T-cell (primary cell): Measurements from ENCODE around the gene VSIG10. TPM values are rescaled to one million over a fixed set of nuclear protein-coding genes. Genes with fewer than 3 reads are reported as not detected.

Experiments used
- ATAC-seq, 4 experiments: fragments of 200-7000 bp in 3 of 4; fragments of 150-1000 bp in 1 of 4; cut with Tn5 transposase; replicated peaks in 1 of 4; 1 replicate in 3 of 4; 2 replicates in 1 of 4; pipeline ENCODE4 v1.10.0; 2021; ENCODE audit warnings: moderate library complexity in 3 of 4, mild to moderate bottlenecking in 2 of 4, moderate number of reproducible peaks in 1 of 4
- CTCF ChIA-PET, 2 donors: fragments of 300-600 bp; sonication (Branson Sonifier 250); formaldehyde crosslinking; loops; one replicate each; lab custom pipeline; 2022; ENCODE audit warnings: antibody characterized with exemption in 2 of 2; lab: Charles Lee
- POLR2A ChIA-PET, 2 donors: fragments of 300-600 bp; sonication (Branson Sonifier 250); formaldehyde crosslinking; loops; one replicate each; lab custom pipeline; 2022; ENCODE audit warnings: antibody characterized with exemption in 2 of 2; lab: Charles Lee
- DNase-seq, 35 experiments: peaks; one replicate each; pipeline versions ENCODE4 v3.0.0 to v3.0.0-alpha.2; 2013 to 2023
- H3K27ac ChIP-seq: one replicate; pipeline ENCODE4 v1.5.1; 2013; ENCODE audit warnings: low read length
- H3K27me3 ChIP-seq, 2 experiments: replicated peaks in 1 of 2; 1 replicate in 1 of 2; 2 replicates in 1 of 2; pipeline versions ENCODE4 v1.6.1 to v1.7.0; 2013; ENCODE audit warnings: low read length in 1 of 2, mixed read lengths in 1 of 2; ENCODE audit not compliant: control insufficient read depth in 2 of 2, insufficient read depth in 2 of 2; ENCODE audit errors: extremely low read depth in 1 of 2
- H3K36me3 ChIP-seq, 2 donors: 1 replicate in 1 of 2; 2 replicates in 1 of 2; pipeline versions ENCODE4 v1.6.1 to v1.7.0; 2013; ENCODE audit warnings: low read length in 1 of 2; ENCODE audit not compliant: control insufficient read depth in 2 of 2, insufficient read depth in 1 of 2; ENCODE audit errors: extremely low read depth in 1 of 2
- H3K4me1 ChIP-seq, 2 experiments: 1 replicate in 1 of 2; 2 replicates in 1 of 2; pipeline versions ENCODE4 v1.6.1 to v1.7.0; 2013; ENCODE audit warnings: low read length in 2 of 2, mixed read lengths in 1 of 2; ENCODE audit not compliant: insufficient read depth in 2 of 2, control insufficient read depth in 1 of 2; ENCODE audit errors: extremely low read depth in 1 of 2
- H3K4me3 ChIP-seq, 2 donors: 1 replicate in 1 of 2; 2 replicates in 1 of 2; pipeline versions ENCODE4 v1.5.1 to v1.7.0; 2013; ENCODE audit warnings: mild to moderate bottlenecking in 2 of 2, low read length in 1 of 2, moderate library complexity in 1 of 2; ENCODE audit not compliant: control insufficient read depth in 1 of 2; ENCODE audit errors: extremely low read depth in 1 of 2
- H3K9me3 ChIP-seq: 2 replicates; pipeline ENCODE4 v1.7.0; 2013
- H3K27ac Mint-ChIP-seq, 2 donors: one replicate each; pipeline ENCODE4 v1.8.0; 2020 to 2021; ENCODE audit warnings: mild to moderate bottlenecking in 2 of 2, mixed read lengths in 2 of 2
- H3K27me3 Mint-ChIP-seq, 2 donors: one replicate each; pipeline ENCODE4 v1.8.0; 2021 to 2022; ENCODE audit warnings: mixed read lengths in 2 of 2
- H3K36me3 Mint-ChIP-seq: one replicate; pipeline ENCODE4 v1.8.0; 2021; ENCODE audit warnings: mixed read lengths
- H3K4me1 Mint-ChIP-seq, 3 donors: one replicate each; pipeline ENCODE4 v1.8.0; 2020 to 2022; ENCODE audit warnings: mixed read lengths in 3 of 3, mild to moderate bottlenecking in 1 of 3
- H3K4me3 Mint-ChIP-seq, 3 donors: one replicate each; pipeline ENCODE4 v1.8.0; 2020 to 2022; ENCODE audit warnings: mild to moderate bottlenecking in 3 of 3, mixed read lengths in 3 of 3, moderate library complexity in 3 of 3
- H3K9me3 Mint-ChIP-seq, 3 donors: one replicate each; pipeline ENCODE4 v1.8.0; 2020 to 2022; ENCODE audit warnings: mixed read lengths in 3 of 3
- WGBS: methylation state at CpG from one replicate; pipeline ENCODE4 v1.1.5; 2013; ENCODE audit warnings: missing lambda C conversion rate; ENCODE audit not compliant: insufficient coverage; 5-methylcytosine and 5-hydroxymethylcytosine counted together
- total RNA-seq, 35 experiments: library from RNA in 6 of 35; stranded (reverse) in 6 of 35; fragments of 120-200 nt in 1 of 35; gene quantifications; one replicate each; pipeline versions ENCODE4 v1.2.1 to v1.2.4 and lab custom pipeline; 2013 to 2026

The VSIG10 gene
- total RNA-seq, 5 donors from 2014 or later (not counting 1 experiment from before 2014, with no cell fraction given): 1.6 to 4.1 (median 3.2) TPM

GRCh38 chr12:118102070-118102469 is 1.7 kb downstream of the VSIG10 start:
- ChIA-PET CTCF (no interaction called here), POLR2A (no interaction called here)
- WGBS: 89% methylated on average over 5 of the region's 6 CpGs
- Histone ChIP-seq H3K4me1 (peaks cover 0 to 15% of the 10 kb centered on the region in 2 experiments), H3K36me3 (no peaks in the 10 kb centered on the region), H3K27me3 (peaks cover 0 to 33% of the 10 kb centered on the region in 2 experiments), H3K4me3 (no peak overlapping the region), H3K27ac (no peak overlapping the region), H3K9me3 (no peaks in the 10 kb centered on the region)
- no peaks in the 10 kb centered on the region for H3K9me3 Mint-ChIP-seq
- no peak overlapping the region for H3K27ac Mint-ChIP-seq
- H3K27me3 Mint-ChIP-seq: peaks cover 7 to 21% of the 10 kb centered on the region in 2 donors
- DNase-seq (no peak), ATAC-seq (no peak)
- no peaks in the 10 kb centered on the region for H3K36me3 Mint-ChIP-seq
- peak overlapping the region in 2 of 3 donors; percentile 37 to 84 for H3K4me3 Mint-ChIP-seq
- H3K4me1 Mint-ChIP-seq: peaks cover 8 to 13% (median 8%) of the 10 kb centered on the region in 3 donors

- Mint-ChIP-seq H3K4me1 (peaks cover 8 to 13% (median 8%) of the 10 kb centered on the region in 3 donors), H3K27ac (no peak overlapping the region), H3K36me3 (no peaks in the 10 kb centered on the region), H3K27me3 (peaks cover 7 to 21% of the 10 kb centered on the region in 2 donors), H3K9me3 (no peaks in the 10 kb centered on the region), H3K4me3 (no peak overlapping the region)
- Histone ChIP-seq H3K4me3 (no peak overlapping the region), H3K27ac (no peak overlapping the region), H3K27me3 (peaks cover 0 to 36% of the 10 kb centered on the region in 2 experiments), H3K9me3 (no peaks in the 10 kb centered on the region), H3K36me3 (no peaks in the 10 kb centered on the region), H3K4me1 (peaks cover 0 to 15% of the 10 kb centered on the region in 2 experiments)
- no CpG with 5 or more reads among the region's 3 CpGs for WGBS
- CTCF ChIA-PET: interaction anchor here in 1 of 2 donors (0.6 kb wide), 1 partner anchor 45 kb away, joined by 3 read pairs; no protein-coding TSS in a partner anchor
- DNase-seq: no peak
- no peak for ATAC-seq
- POLR2A ChIA-PET: no interaction called here
Measured at GRCh38 chr12:118101051-118101450, 2.8 kb downstream of the VSIG10 start.

GRCh38 chr12:118098911-118099671 is 4.7 kb downstream of the VSIG10 start:
- WGBS: 74% methylated on average over 7 of the region's 12 CpGs

GRCh38 chr12:118098401-118098800 is 5.4 kb downstream of the VSIG10 start:
- peaks cover 0 to 22% of the 10 kb centered on the region in 2 experiments for H3K27me3 ChIP-seq
- WGBS: no CpG with 5 or more reads among the region's 3 CpGs
- no peaks in the 10 kb centered on the region for H3K9me3 Mint-ChIP-seq
- peaks cover 3 to 9% of the 10 kb centered on the region in 2 donors for H3K27me3 Mint-ChIP-seq
- no peak overlapping the region for H3K4me3 ChIP-seq
- DNase-seq (no peak), ATAC-seq (no peak)
- H3K9me3 ChIP-seq: no peaks in the 10 kb centered on the region
- no peak overlapping the region for H3K4me3 Mint-ChIP-seq
- no peak overlapping the region for H3K27ac Mint-ChIP-seq
- no peaks in the 10 kb centered on the region for H3K36me3 Mint-ChIP-seq
- peaks cover 0 to 6% of the 10 kb centered on the region in 2 experiments for H3K4me1 ChIP-seq
- ChIA-PET CTCF (no interaction called here), POLR2A (no interaction called here)
- H3K27ac ChIP-seq: no peak overlapping the region
- H3K36me3 ChIP-seq: no peaks in the 10 kb centered on the region
- peaks cover 4 to 6% (median 4%) of the 10 kb centered on the region in 3 donors for H3K4me1 Mint-ChIP-seq

More at GRCh38 chr12:118098911-118099671, 4.7 kb downstream of the VSIG10 start:
- H3K4me3 Mint-ChIP-seq: no peak overlapping the region
- DNase-seq (no peak), ATAC-seq (no peak)
- ChIA-PET POLR2A (no interaction called here), CTCF (no interaction called here)
- Histone ChIP-seq H3K36me3 (no peaks in the 10 kb centered on the region), H3K27me3 (peaks cover 0 to 24% of the 10 kb centered on the region in 2 experiments), H3K27ac (no peak overlapping the region), H3K9me3 (no peaks in the 10 kb centered on the region), H3K4me3 (no peak overlapping the region), H3K4me1 (peaks cover 0 to 9% of the 10 kb centered on the region in 2 experiments)
- peaks cover 4 to 6% (median 4%) of the 10 kb centered on the region in 3 donors for H3K4me1 Mint-ChIP-seq
- H3K27me3 Mint-ChIP-seq: peaks cover 3 to 10% of the 10 kb centered on the region in 2 donors
- H3K9me3 Mint-ChIP-seq: no peaks in the 10 kb centered on the region
- no peak overlapping the region for H3K27ac Mint-ChIP-seq
- H3K36me3 Mint-ChIP-seq: no peaks in the 10 kb centered on the region

DNA sequence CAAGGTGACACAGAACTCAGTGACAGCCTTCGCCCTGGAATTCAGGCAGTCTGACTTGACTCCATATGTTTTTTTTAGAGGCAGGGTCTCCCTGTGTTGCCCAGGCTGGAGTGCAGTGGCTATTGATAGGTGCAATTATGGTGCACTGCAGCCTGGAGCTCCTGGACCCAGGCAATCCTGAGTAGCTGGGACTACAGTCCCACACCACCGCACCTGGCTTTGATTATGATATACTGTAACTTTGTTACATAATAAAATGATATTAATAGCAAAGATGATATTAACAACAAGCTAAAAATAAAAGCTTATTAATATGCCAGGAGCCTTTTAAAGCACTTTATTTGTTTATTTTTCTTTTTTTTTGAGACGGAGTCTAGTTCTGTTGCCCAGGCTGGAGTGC is 9.8 kb downstream of the VSIG10 start:
- H3K27ac ChIP-seq: no peak overlapping the region
- no CpG with 5 or more reads among the region's 3 CpGs for WGBS
- H3K27me3 ChIP-seq: peaks cover 0 to 5% of the 10 kb centered on the region in 2 experiments
- no peaks in the 10 kb centered on the region for H3K36me3 Mint-ChIP-seq
- no peaks in the 10 kb centered on the region for H3K9me3 ChIP-seq
- ChIA-PET CTCF (interaction anchor here in 1 of 2 donors (1.2 kb wide), 1 partner anchor 27 kb away, joined by 3 read pairs; no protein-coding TSS in a partner anchor), POLR2A (interaction anchor here in 1 of 2 donors (0.7 kb wide), 1 partner anchor 16 kb away, joined by 3 read pairs; no protein-coding TSS in a partner anchor)
- H3K9me3 Mint-ChIP-seq: no peaks in the 10 kb centered on the region
- H3K27me3 Mint-ChIP-seq: no peaks in the 10 kb centered on the region
- DNase-seq (no peak), ATAC-seq (no peak)
- H3K4me1 Mint-ChIP-seq: no peaks in the 10 kb centered on the region
- no peaks in the 10 kb centered on the region for H3K36me3 ChIP-seq
- no peak overlapping the region for H3K27ac Mint-ChIP-seq
- no peaks in the 10 kb centered on the region for H3K4me1 ChIP-seq
- H3K4me3 ChIP-seq: no peak overlapping the region
- no peak overlapping the region for H3K4me3 Mint-ChIP-seq

DNA sequence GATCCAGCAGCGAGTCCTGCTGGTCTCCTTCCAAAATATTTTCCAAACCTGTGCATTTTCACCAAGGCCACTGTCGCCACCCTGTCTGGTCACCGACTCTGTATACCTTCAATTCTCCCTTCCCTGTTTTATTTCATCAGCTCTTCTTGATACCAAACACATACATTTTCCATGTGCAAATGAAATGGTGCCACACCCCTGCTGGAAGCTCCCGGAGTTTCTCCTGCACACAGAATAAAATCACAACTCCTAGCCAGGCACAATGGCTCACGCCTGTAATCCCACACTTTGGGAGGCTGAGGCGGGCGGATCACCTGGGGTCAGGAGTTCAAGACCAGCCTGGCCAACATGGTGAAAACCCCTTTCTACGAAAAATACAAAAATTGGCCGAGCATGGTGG is 14.0 kb downstream of the VSIG10 start:
- Histone ChIP-seq H3K36me3 (no peaks in the 10 kb centered on the region), H3K4me1 (no peaks in the 10 kb centered on the region), H3K27me3 (no peaks in the 10 kb centered on the region), H3K9me3 (no peaks in the 10 kb centered on the region), H3K4me3 (no peak overlapping the region), H3K27ac (no peak overlapping the region)
- Mint-ChIP-seq H3K4me3 (no peak overlapping the region), H3K27ac (no peak overlapping the region), H3K9me3 (no peaks in the 10 kb centered on the region), H3K4me1 (no peaks in the 10 kb centered on the region), H3K36me3 (no peaks in the 10 kb centered on the region), H3K27me3 (no peaks in the 10 kb centered on the region)
- 94% methylated on average over 7 of the region's 9 CpGs for WGBS
- ChIA-PET POLR2A (no interaction called here), CTCF (no interaction called here)
- DNase-seq (no peak), ATAC-seq (no peak)
